Neural cell (in vitro differentiated cells): ENCODE data around the gene ASS1. TPM values are rescaled to one million over a fixed set of nuclear protein-coding genes. Genes with fewer than 3 reads are reported as not detected.

Experiments used
- H2AFZ ChIP-seq: fragments of 200-600, 300-800 bp; sonication (generic), shearing (Covaris generic); 2 replicates; pipeline ENCODE4 v1.6.0; 2014; ENCODE audit warnings: low read depth, mild to moderate bottlenecking, antibody characterized with exemption, low read length, moderate library complexity
- H3F3A ChIP-seq: fragments of 200-600 bp; shearing (Covaris generic); 2 replicates; pipeline ENCODE4 v1.6.1; 2016; ENCODE audit warnings: mild to moderate bottlenecking, moderate library complexity, mixed read lengths, antibody characterized with exemption, low read length; ENCODE audit not compliant: insufficient read depth, poor library complexity, severe bottlenecking
- H3K27ac ChIP-seq: fragments of 200-600, 300-800 bp; sonication (generic), shearing (Covaris generic); 2 replicates; pipeline ENCODE4 v1.5.1; 2014; ENCODE audit warnings: mild to moderate bottlenecking, low read length, moderate library complexity
- H3K27me3 ChIP-seq: fragments of 300-800, 200-600 bp; sonication (generic), shearing (Covaris generic); 2 replicates; pipeline ENCODE4 v1.6.0; 2014; ENCODE audit warnings: mild to moderate bottlenecking, low read depth, low read length, moderate library complexity; ENCODE audit not compliant: insufficient read depth
- H3K36me3 ChIP-seq: fragments of 300-800, 200-600 bp; sonication (generic), shearing (Covaris generic); 2 replicates; pipeline ENCODE4 v1.5.1; 2014; ENCODE audit warnings: mild to moderate bottlenecking, antibody characterized with exemption, low read length, moderate library complexity; ENCODE audit not compliant: insufficient read depth
- H3K4me2 ChIP-seq: fragments of 300-800, 200-600 bp; sonication (generic), shearing (Covaris generic); 2 replicates; pipeline ENCODE4 v1.6.0; 2014; ENCODE audit warnings: mild to moderate bottlenecking, low read length
- H3K4me3 ChIP-seq: fragments of 300-800, 200-600 bp; sonication (generic), shearing (Covaris generic); 2 replicates; pipeline ENCODE4 v1.5.1; 2014; ENCODE audit warnings: mild to moderate bottlenecking, low read length, moderate library complexity
- H3K79me2 ChIP-seq: fragments of 200-600 bp; shearing (Covaris generic); replicated peaks from 2 replicates; pipeline ENCODE4 v1.6.0; 2014; ENCODE audit warnings: mild to moderate bottlenecking, low read length, moderate library complexity; ENCODE audit not compliant: insufficient read depth
- H3K9ac ChIP-seq: fragments of 300-800, 200-600 bp; sonication (generic), shearing (Covaris generic); 2 replicates; pipeline ENCODE4 v1.6.1; 2016; ENCODE audit warnings: mild to moderate bottlenecking, low read length, mixed read lengths
- H3K9me2 ChIP-seq: fragments of 200-600 bp; shearing (Covaris generic); 2 replicates; pipeline ENCODE4 v1.6.1; 2016; ENCODE audit warnings: mild to moderate bottlenecking, low read length, mixed read lengths; ENCODE audit not compliant: insufficient read depth
- H3K9me3 ChIP-seq: fragments of 200-600, 300-800 bp; sonication (generic), shearing (Covaris generic); 2 replicates; pipeline ENCODE4 v1.6.1; 2016; ENCODE audit warnings: mild to moderate bottlenecking, mixed run types, low read length, moderate library complexity, mixed read lengths
- H4K20me1 ChIP-seq: fragments of 200-600 bp; shearing (Covaris generic); 2 replicates; pipeline ENCODE4 v1.6.1; 2016; ENCODE audit warnings: mild to moderate bottlenecking, mixed run types; ENCODE audit not compliant: insufficient read depth
- CTCF ChIP-seq: fragments of 450-650 bp; IDR thresholded peaks from 2 replicates; pipeline ENCODE4 v1.5.1; 2014; ENCODE audit warnings: antibody characterized with exemption, mild to moderate bottlenecking, moderate library complexity; ENCODE audit not compliant: poor library complexity, severe bottlenecking
- EP300 ChIP-seq: fragments of 450-650 bp; conservative IDR thresholded peaks from 2 replicates; pipeline ENCODE4 v1.6.1; 2014; ENCODE audit warnings: antibody characterized with exemption, mild to moderate bottlenecking, moderate library complexity; ENCODE audit not compliant: poor library complexity, severe bottlenecking
- EZH2 ChIP-seq: fragments of 200-600, 300-800 bp; shearing (Covaris generic), sonication (generic); IDR thresholded peaks from 2 replicates; pipeline ENCODE4 v1.6.1; 2014; ENCODE audit warnings: antibody characterized with exemption, low read length, borderline replicate concordance, mild to moderate bottlenecking; ENCODE audit not compliant: insufficient read depth, poor library complexity, severe bottlenecking
- MXI1 ChIP-seq: fragments of 450-650 bp; conservative IDR thresholded peaks from 2 replicates; pipeline ENCODE4 v1.6.1; 2014; ENCODE audit warnings: antibody characterized with exemption, mild to moderate bottlenecking; ENCODE audit not compliant: poor library complexity, severe bottlenecking
- POLR2AphosphoS5 ChIP-seq: IDR thresholded peaks from 2 replicates; pipeline ENCODE4 v1.6.1; 2012
- RAD21 ChIP-seq: fragments of 450-650 bp; conservative IDR thresholded peaks from 2 replicates; pipeline ENCODE4 v1.6.1; 2014; ENCODE audit warnings: antibody characterized with exemption, mild to moderate bottlenecking, moderate library complexity
- REST ChIP-seq: IDR thresholded peaks from 2 replicates; pipeline ENCODE4 v1.6.1; 2012; ENCODE audit warnings: borderline replicate concordance
- SMC3 ChIP-seq: fragments of 450-650 bp; conservative IDR thresholded peaks from 2 replicates; pipeline ENCODE4 v1.6.1; 2014; ENCODE audit warnings: antibody characterized with exemption, mild to moderate bottlenecking, moderate library complexity; ENCODE audit not compliant: poor library complexity
- TAF1 ChIP-seq: IDR thresholded peaks from 2 replicates; pipeline ENCODE4 v1.6.1; 2012; ENCODE audit warnings: low read depth
- polyA plus RNA-seq: library from polyadenylated mRNA; depleted of rRNA; stranded (reverse); fragments of >200 nt; gene quantifications from 2 replicates; pipeline ENCODE4 v1.2.3, GENCODE V29; 2014

The ASS1 gene
- polyA plus RNA-seq, 1 donor from 2014 or later: 2.6 TPM

DNA sequence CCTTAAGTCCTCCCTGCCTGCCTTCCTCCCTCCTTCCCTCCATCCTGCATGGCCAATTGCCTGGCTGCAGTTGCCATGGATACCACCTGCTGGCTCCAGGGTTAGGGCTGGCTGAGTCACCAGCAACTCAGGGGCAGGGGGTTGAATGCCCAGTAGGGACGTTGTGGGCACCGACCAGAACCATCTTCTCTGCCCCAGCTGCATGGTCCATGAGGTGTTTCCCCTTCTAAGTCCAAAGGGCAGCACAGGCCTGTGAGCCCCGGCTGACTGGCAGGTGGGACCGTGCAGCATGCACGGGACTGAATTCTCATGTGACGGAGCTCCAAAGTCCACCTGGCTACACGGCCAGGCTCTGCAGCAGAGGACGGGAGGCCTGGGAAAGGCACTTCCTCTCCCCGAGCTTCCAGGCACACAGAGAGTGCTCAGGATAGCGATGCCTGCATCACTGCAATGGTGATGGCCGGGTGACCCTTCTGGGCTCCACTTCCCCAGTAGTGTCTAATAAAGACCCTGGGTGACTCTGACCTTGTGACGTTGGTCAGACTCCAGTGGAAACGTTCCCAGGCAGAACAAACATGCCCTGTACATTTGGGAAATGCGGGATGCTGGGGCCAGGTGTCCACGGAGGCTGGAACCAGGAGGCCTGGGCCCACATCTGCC, 5.7 kb downstream of the ASS1 start:
- TF ChIP-seq EZH2: no peak
- no peak for TF ChIP-seq POLR2AphosphoS5
- no peak for TF ChIP-seq CTCF
- TF ChIP-seq TAF1: no peak
- no peak for TF ChIP-seq MXI1
- TF ChIP-seq RAD21: no peak
- no peak for TF ChIP-seq REST
- no peak for TF ChIP-seq SMC3
- no peak for TF ChIP-seq EP300
- Histone ChIP-seq H3K27me3 (peaks cover 6% of the 10 kb centered on the region), H3K4me2 (no peak overlapping the region), H3K9me2 (no peaks in the 10 kb centered on the region), H3K9me3 (no peaks in the 10 kb centered on the region), H3K27ac (no peak overlapping the region), H3K79me2 (no peaks in the 10 kb centered on the region), H3K9ac (no peak overlapping the region), H3K4me3 (no peak overlapping the region), H3F3A (no peaks in the 10 kb centered on the region), H3K36me3 (no peaks in the 10 kb centered on the region), H2AFZ (no peak overlapping the region), H4K20me1 (no peaks in the 10 kb centered on the region)

GRCh38 chr9:130451004-130451390, 6.2 kb downstream of the ASS1 start:
- no peaks in the 10 kb centered on the region for H3K36me3 ChIP-seq
- no peak overlapping the region for H2AFZ ChIP-seq
- H3K4me3 ChIP-seq: no peak overlapping the region
- H3K9me2 ChIP-seq: no peaks in the 10 kb centered on the region
- H3K27me3 ChIP-seq: peaks cover 1% of the 10 kb centered on the region
- TF ChIP-seq EZH2 (no peak), REST (no peak), SMC3 (no peak), CTCF (no peak), TAF1 (no peak), MXI1 (no peak), POLR2AphosphoS5 (no peak), RAD21 (no peak), EP300 (no peak)
- no peak overlapping the region for H3K9ac ChIP-seq
- no peaks in the 10 kb centered on the region for H4K20me1 ChIP-seq
- H3K4me2 ChIP-seq: no peak overlapping the region
- H3K79me2 ChIP-seq: no peaks in the 10 kb centered on the region
- H3K27ac ChIP-seq: no peak overlapping the region
- H3K9me3 ChIP-seq: no peaks in the 10 kb centered on the region
- H3F3A ChIP-seq: no peaks in the 10 kb centered on the region
